ENCODE results near the gene MPZL1.

The MPZL1 gene

GRCh38 chr1:167833904-167834303, 112.1 kb downstream of the MPZL1 start:
- ATAC-seq, result no peak
- TF ChIP-seq GLIS3 (CRISPR knock-in tag; IDR thresholded peaks at IDR 0.05), result no peak
- no peak for TF ChIP-seq ZC3H10 (CRISPR knock-in tag; IDR thresholded peaks at IDR 0.05)
- TF ChIP-seq ZFP3 (CRISPR knock-in tag; IDR thresholded peaks at IDR 0.05), result no peak
- TF ChIP-seq SNAI2 (CRISPR knock-in tag; IDR thresholded peaks at IDR 0.05), result no peak
- TF ChIP-seq RARB (CRISPR knock-in tag; IDR thresholded peaks at IDR 0.05), result no peak
- no peak for TF ChIP-seq ARNTL (CRISPR knock-in tag; IDR thresholded peaks at IDR 0.05; ENCODE audit: borderline replicate concordance, low read depth)
- TF ChIP-seq ZNF70 (CRISPR knock-in tag; IDR thresholded peaks at IDR 0.05), result no peak
- TF ChIP-seq ZNF565 (CRISPR knock-in tag; conservative IDR thresholded peaks at IDR 0.05; ENCODE audit: low read depth), result no peak
- TF ChIP-seq ZFP30 (CRISPR knock-in tag; IDR thresholded peaks at IDR 0.05), result no peak
- no peak for TF ChIP-seq BACH2 (CRISPR knock-in tag; IDR thresholded peaks at IDR 0.05; ENCODE audit: borderline replicate concordance)
- no peak for TF ChIP-seq CSRNP3 (CRISPR knock-in tag; IDR thresholded peaks at IDR 0.05)
- no peak for TF ChIP-seq CSDC2 (CRISPR knock-in tag; IDR thresholded peaks at IDR 0.05)
- TF ChIP-seq TCF4 (CRISPR knock-in tag; IDR thresholded peaks at IDR 0.05; ENCODE audit: borderline replicate concordance), result no peak
- no peak for TF ChIP-seq ISL1 (CRISPR knock-in tag; IDR thresholded peaks at IDR 0.05)

- TF ChIP-seq GLIS3 (CRISPR knock-in tag; IDR thresholded peaks at IDR 0.05) (no peak), TCF4 (CRISPR knock-in tag; IDR thresholded peaks at IDR 0.05; ENCODE audit: borderline replicate concordance) (no peak), CREB5 (CRISPR knock-in tag; IDR thresholded peaks at IDR 0.05; ENCODE audit: low read depth) (no peak), ZC3H10 (CRISPR knock-in tag; IDR thresholded peaks at IDR 0.05) (no peak), ZNF8 (CRISPR knock-in tag; IDR thresholded peaks at IDR 0.05) (no peak), TOX (CRISPR knock-in tag; IDR thresholded peaks at IDR 0.05; ENCODE audit: borderline replicate concordance) (no peak), POU6F1 (CRISPR knock-in tag; IDR thresholded peaks at IDR 0.05; ENCODE audit: borderline replicate concordance, low read depth) (no peak), ARNTL (CRISPR knock-in tag; IDR thresholded peaks at IDR 0.05; ENCODE audit: borderline replicate concordance, low read depth) (no peak), ISL1 (CRISPR knock-in tag; IDR thresholded peaks at IDR 0.05) (no peak), SNAI2 (CRISPR knock-in tag; IDR thresholded peaks at IDR 0.05) (no peak), ZNF70 (CRISPR knock-in tag; IDR thresholded peaks at IDR 0.05) (no peak), CSRNP3 (CRISPR knock-in tag; IDR thresholded peaks at IDR 0.05) (no peak), RARB (CRISPR knock-in tag; IDR thresholded peaks at IDR 0.05) (no peak), OSR1 (CRISPR knock-in tag; IDR thresholded peaks at IDR 0.05) (no peak), ZFP3 (CRISPR knock-in tag; IDR thresholded peaks at IDR 0.05) (no peak), BACH2 (CRISPR knock-in tag; IDR thresholded peaks at IDR 0.05; ENCODE audit: borderline replicate concordance) (no peak), ZFP30 (CRISPR knock-in tag; IDR thresholded peaks at IDR 0.05) (no peak), ESRRG (CRISPR knock-in tag; IDR thresholded peaks at IDR 0.05) (no peak), CSDC2 (CRISPR knock-in tag; IDR thresholded peaks at IDR 0.05) (no peak)
- ATAC-seq, result no peak
These were observed 114.4 kb downstream of the MPZL1 start for GRCh38 chr1:167836197-167836596.

GRCh38 chr1:167837326-167837725, 115.5 kb downstream of the MPZL1 start:
- ATAC-seq, result no peak
- no peak for TF ChIP-seq PATZ1 (CRISPR knock-in tag; IDR thresholded peaks at IDR 0.05; ENCODE audit: borderline replicate concordance)
- TF ChIP-seq ARNTL (CRISPR knock-in tag; IDR thresholded peaks at IDR 0.05; ENCODE audit: borderline replicate concordance, low read depth), result no peak
- TF ChIP-seq ZNF565 (CRISPR knock-in tag; conservative IDR thresholded peaks at IDR 0.05; ENCODE audit: low read depth), result no peak
- no peak for TF ChIP-seq BACH2 (CRISPR knock-in tag; IDR thresholded peaks at IDR 0.05; ENCODE audit: borderline replicate concordance)
- no peak for TF ChIP-seq TCF4 (CRISPR knock-in tag; IDR thresholded peaks at IDR 0.05; ENCODE audit: borderline replicate concordance)
- TF ChIP-seq CSRNP3 (CRISPR knock-in tag; IDR thresholded peaks at IDR 0.05), result no peak
- no peak for TF ChIP-seq TSHZ2 (CRISPR knock-in tag; IDR thresholded peaks at IDR 0.05)
- no peak for TF ChIP-seq CREB5 (CRISPR knock-in tag; IDR thresholded peaks at IDR 0.05; ENCODE audit: low read depth)
- no peak for TF ChIP-seq ZNF8 (CRISPR knock-in tag; IDR thresholded peaks at IDR 0.05)
- no peak for TF ChIP-seq RARB (CRISPR knock-in tag; IDR thresholded peaks at IDR 0.05)
- TF ChIP-seq TOX (CRISPR knock-in tag; IDR thresholded peaks at IDR 0.05; ENCODE audit: borderline replicate concordance), result no peak
- TF ChIP-seq OSR1 (CRISPR knock-in tag; IDR thresholded peaks at IDR 0.05), result no peak
- no peak for TF ChIP-seq ESRRG (CRISPR knock-in tag; IDR thresholded peaks at IDR 0.05)
- no peak for TF ChIP-seq ZFP30 (CRISPR knock-in tag; IDR thresholded peaks at IDR 0.05)
